ENCODE data around the gene TNXB.

TNXB gene

GRCh38 chr6:32149932-32150870, 41.1 kb upstream of the TNXB start:
- Histone ChIP-seq H3F3A (ENCODE audit: low read depth) (no peaks in the 10 kb centered on the region), H3K9me2 (replicated peaks; ENCODE audit: low read depth, low read length) (no peaks in the 10 kb centered on the region), H4K20me1 (ENCODE audit: insufficient read depth, low read length, poor library complexity, severe bottlenecking) (no peaks in the 10 kb centered on the region), H2AFZ (ENCODE audit: low read length) (no peak overlapping the region), H3K9ac (ENCODE audit: low read depth, low read length, poor library complexity, severe bottlenecking) (no peak overlapping the region), H3K27me3 (ENCODE audit: insufficient read depth, low read length, poor library complexity, severe bottlenecking) (no peaks in the 10 kb centered on the region), H3K4me3 (ENCODE audit: low read length, poor library complexity, severe bottlenecking) (no peak overlapping the region), H3K36me3 (ENCODE audit: insufficient read depth, low read length) (no peaks in the 10 kb centered on the region), H3K4me2 (ENCODE audit: low read depth, low read length, poor library complexity, severe bottlenecking) (no peak overlapping the region), H3K4me1 (ENCODE audit: insufficient read depth, low read length, poor library complexity, severe bottlenecking) (peaks cover 13% of the 10 kb centered on the region), H3K9me3 (ENCODE audit: insufficient read depth, low read depth, low read length) (no peaks in the 10 kb centered on the region), H3K79me2 (ENCODE audit: insufficient read depth, low read length) (peaks cover 6% of the 10 kb centered on the region)
- no peak for TF ChIP-seq EZH2phosphoT487 (IDR thresholded peaks at IDR 0.05; ENCODE audit: borderline replicate concordance)
- TF ChIP-seq CTCF (conservative IDR thresholded peaks at IDR 0.05; ENCODE audit: low read length) = no peak

- H3K9me3 ChIP-seq (ENCODE audit: insufficient read depth, low read depth, low read length) = no peaks in the 10 kb centered on the region
- no peaks in the 10 kb centered on the region for H3K36me3 ChIP-seq (ENCODE audit: insufficient read depth, low read length)
- no peaks in the 10 kb centered on the region for H3K9me2 ChIP-seq (replicated peaks; ENCODE audit: low read depth, low read length)
- H4K20me1 ChIP-seq (ENCODE audit: insufficient read depth, low read length, poor library complexity, severe bottlenecking) = no peaks in the 10 kb centered on the region
- H3K4me3 ChIP-seq (ENCODE audit: low read length, poor library complexity, severe bottlenecking) = no peak overlapping the region
- no peak for TF ChIP-seq EZH2phosphoT487 (IDR thresholded peaks at IDR 0.05; ENCODE audit: borderline replicate concordance)
- no peak for TF ChIP-seq CTCF (conservative IDR thresholded peaks at IDR 0.05; ENCODE audit: low read length)
- no peak overlapping the region for H2AFZ ChIP-seq (ENCODE audit: low read length)
- H3K9ac ChIP-seq (ENCODE audit: low read depth, low read length, poor library complexity, severe bottlenecking) = no peak overlapping the region
- H3K27me3 ChIP-seq (ENCODE audit: insufficient read depth, low read length, poor library complexity, severe bottlenecking) = no peaks in the 10 kb centered on the region
- no peaks in the 10 kb centered on the region for H3F3A ChIP-seq (ENCODE audit: low read depth)
- no peaks in the 10 kb centered on the region for H3K79me2 ChIP-seq (ENCODE audit: insufficient read depth, low read length)
- no peak overlapping the region for H3K4me2 ChIP-seq (ENCODE audit: low read depth, low read length, poor library complexity, severe bottlenecking)
- peaks cover 8% of the 10 kb centered on the region for H3K4me1 ChIP-seq (ENCODE audit: insufficient read depth, low read length, poor library complexity, severe bottlenecking)
Measured at GRCh38 chr6:32149092-32149755, 40.1 kb upstream of the TNXB start.

GRCh38 chr6:32148289-32149091, 39.4 kb upstream of the TNXB start:
- Histone ChIP-seq H3K79me2 (ENCODE audit: insufficient read depth, low read length) (no peaks in the 10 kb centered on the region), H2AFZ (ENCODE audit: low read length) (no peak overlapping the region), H3F3A (ENCODE audit: low read depth) (no peaks in the 10 kb centered on the region), H3K4me2 (ENCODE audit: low read depth, low read length, poor library complexity, severe bottlenecking) (no peak overlapping the region), H3K4me3 (ENCODE audit: low read length, poor library complexity, severe bottlenecking) (no peak overlapping the region), H3K27me3 (ENCODE audit: insufficient read depth, low read length, poor library complexity, severe bottlenecking) (no peaks in the 10 kb centered on the region), H3K9me3 (ENCODE audit: insufficient read depth, low read depth, low read length) (no peaks in the 10 kb centered on the region), H3K9me2 (replicated peaks; ENCODE audit: low read depth, low read length) (no peaks in the 10 kb centered on the region), H3K4me1 (ENCODE audit: insufficient read depth, low read length, poor library complexity, severe bottlenecking) (peaks cover 6% of the 10 kb centered on the region), H3K36me3 (ENCODE audit: insufficient read depth, low read length) (no peaks in the 10 kb centered on the region), H3K9ac (ENCODE audit: low read depth, low read length, poor library complexity, severe bottlenecking) (no peak overlapping the region), H4K20me1 (ENCODE audit: insufficient read depth, low read length, poor library complexity, severe bottlenecking) (no peaks in the 10 kb centered on the region)
- TF ChIP-seq EZH2phosphoT487 (IDR thresholded peaks at IDR 0.05; ENCODE audit: borderline replicate concordance) (no peak), CTCF (conservative IDR thresholded peaks at IDR 0.05; ENCODE audit: low read length) (no peak)
